SK-N-SH (cell line): ENCODE data around the gene LRP11. TPM values are rescaled to one million over a fixed set of nuclear protein-coding genes. Genes with fewer than 3 reads are reported as not detected.

Experiments used
- CTCF ChIA-PET: fragments of 300-600, 350-600 bp; formaldehyde crosslinking; extraction: SDS; loops from one replicate; lab custom pipeline; 2021; lab: Yijun Ruan, JAX
- POLR2A ChIA-PET: fragments of 350-600 bp; sonication (Branson Sonifier 250); formaldehyde crosslinking; extraction: SDS; loops from one replicate; lab custom pipeline; 2020; ENCODE audit warnings: antibody characterized with exemption, inconsistent platforms; lab: Yijun Ruan, JAX
- DNase-seq: peaks from one replicate; pipeline ENCODE4 v3.0.0; 2012
- H2AFZ ChIP-seq: fragments of 200-600 bp; sonication (generic); 2 replicates; pipeline ENCODE4 v1.8.1; 2016; ENCODE audit warnings: antibody characterized with exemption, mild to moderate bottlenecking, low read depth
- H3F3A ChIP-seq: fragments of 200-600 bp; sonication (generic); replicated peaks from 2 replicates; pipeline ENCODE3; 2016; ENCODE audit warnings: antibody characterized with exemption, mild to moderate bottlenecking; ENCODE audit not compliant: insufficient read depth
- H3K27ac ChIP-seq, 2 experiments: fragments of 200-500 bp in 1 of 2; fragments of 200-600 bp in 1 of 2; sonication (Bioruptor generic) in 1 of 2; sonication (generic), shearing (Covaris generic) in 1 of 2; 2 replicates each; pipeline versions ENCODE4 v1.5.1 to v1.6.1; 2014 to 2016; ENCODE audit warnings: low read depth in 2 of 2, inconsistent platforms in 1 of 2, low read length in 1 of 2, mild to moderate bottlenecking in 1 of 2, mixed read lengths in 1 of 2
- H3K27me3 ChIP-seq: fragments of 200-600 bp; sonication (generic), shearing (Covaris generic); 2 replicates; pipeline ENCODE4 v1.6.1; 2016; ENCODE audit warnings: mixed run types; ENCODE audit not compliant: insufficient read depth
- H3K36me3 ChIP-seq, 2 experiments: fragments of 200-500 bp in 1 of 2; fragments of 200-600 bp in 1 of 2; sonication (Bioruptor generic) in 1 of 2; sonication (generic) in 1 of 2; replicated peaks in 1 of 2; 2 replicates each; pipeline versions ENCODE3 to v1.5.1; 2014 to 2016; ENCODE audit warnings: low read length in 1 of 2, mild to moderate bottlenecking in 1 of 2; ENCODE audit not compliant: insufficient read depth in 2 of 2, control insufficient read depth in 1 of 2
- H3K4me1 ChIP-seq, 2 experiments: fragments of 200-500 bp in 1 of 2; fragments of 200-600 bp in 1 of 2; sonication (Bioruptor generic) in 1 of 2; sonication (generic), shearing (Covaris generic) in 1 of 2; 2 replicates each; pipeline versions ENCODE4 v1.5.1 to v1.6.1; 2014 to 2016; ENCODE audit warnings: low read depth in 1 of 2, low read length in 1 of 2, mixed run types in 1 of 2; ENCODE audit not compliant: insufficient read depth in 2 of 2, control insufficient read depth in 1 of 2
- H3K4me2 ChIP-seq: fragments of 200-600 bp; sonication (generic), shearing (Covaris generic); 2 replicates; pipeline ENCODE4 v1.6.1; 2017; ENCODE audit warnings: mixed run types
- H3K4me3 ChIP-seq, 2 experiments: fragments of 200-500 bp in 1 of 2; fragments of 200-600 bp in 1 of 2; sonication (Bioruptor generic) in 1 of 2; sonication (generic), shearing (Covaris generic) in 1 of 2; 2 replicates each; pipeline versions ENCODE4 v1.5.1 to v1.8.1; 2014 to 2016; ENCODE audit warnings: low read depth in 2 of 2, inconsistent platforms in 1 of 2, low read length in 1 of 2, mild to moderate bottlenecking in 1 of 2, mixed read lengths in 1 of 2, moderate library complexity in 1 of 2
- H3K79me2 ChIP-seq: fragments of 200-600 bp; sonication (generic); 2 replicates; pipeline ENCODE4 v1.8.1; 2017; ENCODE audit warnings: mild to moderate bottlenecking; ENCODE audit not compliant: insufficient read depth
- H3K9ac ChIP-seq: fragments of 200-600 bp; sonication (generic); 2 replicates; pipeline ENCODE4 v1.6.1; 2017; ENCODE audit warnings: mixed run types
- H3K9me2 ChIP-seq: fragments of 200-600 bp; sonication (generic); 2 replicates; pipeline ENCODE4 v1.6.1; 2017; ENCODE audit warnings: mixed run types
- H3K9me3 ChIP-seq: fragments of 200-600 bp; sonication (generic); 2 replicates; pipeline ENCODE4 v1.6.1; 2017; ENCODE audit warnings: mixed run types, mild to moderate bottlenecking, moderate library complexity
- H4K20me1 ChIP-seq: fragments of 200-600 bp; sonication (generic); 2 replicates; pipeline ENCODE4 v1.6.1; 2017; ENCODE audit warnings: mild to moderate bottlenecking, mixed run types; ENCODE audit not compliant: insufficient read depth
- ELF1 ChIP-seq: IDR thresholded peaks from 2 replicates; pipeline ENCODE4 v1.4.0; 2012
- EZH2phosphoT487 ChIP-seq: fragments of 200-600 bp; sonication (generic); IDR thresholded peaks from 2 replicates; pipeline ENCODE4 v1.6.1; 2017; ENCODE audit warnings: low read depth, mixed run types, mild to moderate bottlenecking, antibody characterized with exemption, moderate library complexity, borderline replicate concordance
- FOXM1 ChIP-seq: IDR thresholded peaks from 2 replicates; pipeline ENCODE4 v1.4.0; 2012; ENCODE audit warnings: low read depth, mild to moderate bottlenecking
- GABPA ChIP-seq: IDR thresholded peaks from 2 replicates; pipeline ENCODE4 v1.4.0; 2012; ENCODE audit warnings: low read depth, mild to moderate bottlenecking
- GATA2 ChIP-seq: sonication (generic); formaldehyde crosslinking; IDR thresholded peaks from 2 replicates; pipeline ENCODE4 v1.5.0; 2020; ENCODE audit warnings: mild to moderate bottlenecking, missing genetic modification reagents
- JUND ChIP-seq: IDR thresholded peaks from 2 replicates; pipeline ENCODE4 v1.4.0; 2012
- MEF2A ChIP-seq: IDR thresholded peaks from 2 replicates; pipeline ENCODE4 v1.4.0; 2012; ENCODE audit warnings: low read depth, borderline replicate concordance
- POLR2AphosphoS5 ChIP-seq: IDR thresholded peaks from 2 replicates; pipeline ENCODE4 v1.6.1; 2012; ENCODE audit warnings: low read depth, low read length
- RXRA ChIP-seq: IDR thresholded peaks from 2 replicates; pipeline ENCODE4 v1.4.0; 2012; ENCODE audit warnings: low read depth, mild to moderate bottlenecking, borderline replicate concordance
- TEAD4 ChIP-seq: IDR thresholded peaks from 2 replicates; pipeline ENCODE4 v1.4.0; 2012; ENCODE audit warnings: mild to moderate bottlenecking, borderline replicate concordance; ENCODE audit not compliant: insufficient read depth
- YY1 ChIP-seq: IDR thresholded peaks from 2 replicates; pipeline ENCODE4 v1.4.0; 2012; ENCODE audit warnings: low read depth, mild to moderate bottlenecking
- WGBS: methylation state at CpG from one replicate; pipeline ENCODE4 v1.1.6; 2017; ENCODE audit warnings: low lambda C conversion rate; 5-methylcytosine and 5-hydroxymethylcytosine counted together
- polyA plus RNA-seq, 3 experiments: library from polyadenylated mRNA; depleted of rRNA; stranded (reverse); fragments of >200 nt; gene quantifications; 2 replicates each; pipeline ENCODE4 v1.2.3, GENCODE V29; 2012
- TF ChIP-seq, protein P1 (sequence below): IDR thresholded peaks from 2 replicates; pipeline ENCODE4 v1.4.0; 2012; ENCODE audit warnings: low read depth, borderline replicate concordance
- TF ChIP-seq, protein P2 (sequence below): IDR thresholded peaks from 2 replicates; pipeline ENCODE4 v1.4.0; 2012; ENCODE audit warnings: low read depth, borderline replicate concordance
- TF ChIP-seq, protein P3 (sequence below): fragments of 200-600 bp; sonication (generic); IDR thresholded peaks from 2 replicates; pipeline ENCODE4 v1.6.1; 2017; ENCODE audit warnings: antibody characterized with exemption, mild to moderate bottlenecking, moderate library complexity
- TF ChIP-seq, protein P4 (sequence below): fragments of 150-350 bp; IDR thresholded peaks from 2 replicates; pipeline ENCODE4 v1.6.1; 2017; ENCODE audit warnings: antibody characterized with exemption, low read length, low read depth, borderline replicate concordance
- TF ChIP-seq, protein P5 (sequence below): IDR thresholded peaks from 2 replicates; pipeline ENCODE4; 2012
- TF ChIP-seq, protein P6 (sequence below): IDR thresholded peaks from 2 replicates; pipeline ENCODE4 v1.4.0; 2012; ENCODE audit warnings: low read depth

LRP11 gene
- polyA plus RNA-seq, 1 of the 3 experiments (the other 2 are of a cell fraction) = 25.0 TPM

DNA sequence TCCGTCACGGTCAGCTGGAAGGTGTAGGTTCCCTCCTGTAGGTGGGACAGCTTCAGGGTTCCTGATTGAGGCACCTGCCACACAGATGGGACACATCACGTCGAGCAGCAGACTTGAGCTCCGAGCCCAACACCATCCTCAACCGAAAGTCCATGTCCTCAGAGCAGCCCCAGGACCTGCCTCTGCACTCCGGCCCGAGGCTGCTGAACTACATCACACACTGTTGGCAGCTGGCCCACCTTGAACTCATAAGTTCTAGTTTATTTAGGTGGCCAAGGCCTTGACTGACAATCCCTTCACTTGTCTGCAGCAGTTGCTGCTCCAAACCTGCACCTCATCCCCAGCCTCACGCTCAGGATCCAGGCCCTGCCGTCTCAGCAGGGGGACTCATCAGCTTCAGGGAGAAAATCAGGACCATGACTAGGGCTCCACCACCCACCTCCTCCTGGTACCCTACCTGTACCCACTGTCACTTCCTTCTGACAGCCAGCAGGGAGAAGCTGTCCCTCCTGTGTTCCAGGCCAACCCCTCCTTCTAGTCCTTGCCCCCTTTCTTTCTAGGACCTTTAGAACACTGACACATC, 21.0 kb downstream of the LRP11 start (continued):
- TF ChIP-seq GATA2 (CRISPR knock-in tag) (no peak), FOXM1 (no peak), MEF2A (no peak), RXRA (no peak)
- TF ChIP-seq, protein P1, sequence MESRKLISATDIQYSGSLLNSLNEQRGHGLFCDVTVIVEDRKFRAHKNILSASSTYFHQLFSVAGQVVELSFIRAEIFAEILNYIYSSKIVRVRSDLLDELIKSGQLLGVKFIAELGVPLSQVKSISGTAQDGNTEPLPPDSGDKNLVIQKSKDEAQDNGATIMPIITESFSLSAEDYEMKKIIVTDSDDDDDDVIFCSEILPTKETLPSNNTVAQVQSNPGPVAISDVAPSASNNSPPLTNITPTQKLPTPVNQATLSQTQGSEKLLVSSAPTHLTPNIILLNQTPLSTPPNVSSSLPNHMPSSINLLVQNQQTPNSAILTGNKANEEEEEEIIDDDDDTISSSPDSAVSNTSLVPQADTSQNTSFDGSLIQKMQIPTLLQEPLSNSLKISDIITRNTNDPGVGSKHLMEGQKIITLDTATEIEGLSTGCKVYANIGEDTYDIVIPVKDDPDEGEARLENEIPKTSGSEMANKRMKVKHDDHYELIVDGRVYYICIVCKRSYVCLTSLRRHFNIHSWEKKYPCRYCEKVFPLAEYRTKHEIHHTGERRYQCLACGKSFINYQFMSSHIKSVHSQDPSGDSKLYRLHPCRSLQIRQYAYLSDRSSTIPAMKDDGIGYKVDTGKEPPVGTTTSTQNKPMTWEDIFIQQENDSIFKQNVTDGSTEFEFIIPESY = no peak
- TF ChIP-seq, protein P2, sequence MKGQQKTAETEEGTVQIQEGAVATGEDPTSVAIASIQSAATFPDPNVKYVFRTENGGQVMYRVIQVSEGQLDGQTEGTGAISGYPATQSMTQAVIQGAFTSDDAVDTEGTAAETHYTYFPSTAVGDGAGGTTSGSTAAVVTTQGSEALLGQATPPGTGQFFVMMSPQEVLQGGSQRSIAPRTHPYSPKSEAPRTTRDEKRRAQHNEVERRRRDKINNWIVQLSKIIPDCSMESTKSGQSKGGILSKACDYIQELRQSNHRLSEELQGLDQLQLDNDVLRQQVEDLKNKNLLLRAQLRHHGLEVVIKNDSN = no peak
- TF ChIP-seq, protein P3, sequence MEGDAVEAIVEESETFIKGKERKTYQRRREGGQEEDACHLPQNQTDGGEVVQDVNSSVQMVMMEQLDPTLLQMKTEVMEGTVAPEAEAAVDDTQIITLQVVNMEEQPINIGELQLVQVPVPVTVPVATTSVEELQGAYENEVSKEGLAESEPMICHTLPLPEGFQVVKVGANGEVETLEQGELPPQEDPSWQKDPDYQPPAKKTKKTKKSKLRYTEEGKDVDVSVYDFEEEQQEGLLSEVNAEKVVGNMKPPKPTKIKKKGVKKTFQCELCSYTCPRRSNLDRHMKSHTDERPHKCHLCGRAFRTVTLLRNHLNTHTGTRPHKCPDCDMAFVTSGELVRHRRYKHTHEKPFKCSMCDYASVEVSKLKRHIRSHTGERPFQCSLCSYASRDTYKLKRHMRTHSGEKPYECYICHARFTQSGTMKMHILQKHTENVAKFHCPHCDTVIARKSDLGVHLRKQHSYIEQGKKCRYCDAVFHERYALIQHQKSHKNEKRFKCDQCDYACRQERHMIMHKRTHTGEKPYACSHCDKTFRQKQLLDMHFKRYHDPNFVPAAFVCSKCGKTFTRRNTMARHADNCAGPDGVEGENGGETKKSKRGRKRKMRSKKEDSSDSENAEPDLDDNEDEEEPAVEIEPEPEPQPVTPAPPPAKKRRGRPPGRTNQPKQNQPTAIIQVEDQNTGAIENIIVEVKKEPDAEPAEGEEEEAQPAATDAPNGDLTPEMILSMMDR = no peak
- TF ChIP-seq, all 33 proteins: peak for 0

DNA sequence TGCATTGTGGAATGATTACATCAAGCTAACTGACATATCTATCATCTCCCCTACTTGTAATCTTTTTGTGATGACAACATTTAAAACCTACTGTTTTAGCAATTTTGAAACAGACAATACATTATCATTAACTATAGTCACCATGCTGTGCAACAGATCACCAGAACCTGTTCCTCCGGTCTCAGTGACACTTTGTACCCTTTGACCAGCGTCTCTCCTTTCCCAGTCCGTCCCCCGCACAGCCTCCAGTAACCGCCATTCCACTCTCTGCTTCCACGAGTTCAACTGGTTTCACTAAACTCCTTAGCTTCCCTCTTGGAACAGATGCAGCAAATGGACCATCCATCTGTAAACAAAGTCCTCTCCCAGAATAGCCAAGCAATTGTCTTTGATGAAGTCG, 21.8 kb downstream of the LRP11 start:
- Histone ChIP-seq H3K4me1 (peaks cover 30 to 56% of the 10 kb centered on the region in 2 experiments), H3F3A (peaks cover 28% of the 10 kb centered on the region), H3K27me3 (no peaks in the 10 kb centered on the region), H3K4me3 (no peak overlapping the region), H3K36me3 (peaks cover 0 to 4% of the 10 kb centered on the region in 2 experiments), H2AFZ (no peak overlapping the region), H3K27ac (no peak overlapping the region), H3K9ac (no peak overlapping the region), H3K79me2 (peaks cover 7% of the 10 kb centered on the region; the same call in 1 of the 2 replicates), H3K9me3 (no peaks in the 10 kb centered on the region), H3K4me2 (no peak overlapping the region), H3K9me2 (no peaks in the 10 kb centered on the region), H4K20me1 (peaks cover 3% of the 10 kb centered on the region; the same call in 1 of the 2 replicates)
- TF ChIP-seq, protein P4, sequence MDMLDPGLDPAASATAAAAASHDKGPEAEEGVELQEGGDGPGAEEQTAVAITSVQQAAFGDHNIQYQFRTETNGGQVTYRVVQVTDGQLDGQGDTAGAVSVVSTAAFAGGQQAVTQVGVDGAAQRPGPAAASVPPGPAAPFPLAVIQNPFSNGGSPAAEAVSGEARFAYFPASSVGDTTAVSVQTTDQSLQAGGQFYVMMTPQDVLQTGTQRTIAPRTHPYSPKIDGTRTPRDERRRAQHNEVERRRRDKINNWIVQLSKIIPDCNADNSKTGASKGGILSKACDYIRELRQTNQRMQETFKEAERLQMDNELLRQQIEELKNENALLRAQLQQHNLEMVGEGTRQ = no peak
- TF ChIP-seq, protein P3 = no peak
- TF ChIP-seq FOXM1 = no peak
- TF ChIP-seq YY1 = no peak
- no peak for TF ChIP-seq POLR2AphosphoS5
- TF ChIP-seq JUND = no peak
- TF ChIP-seq, protein P5, sequence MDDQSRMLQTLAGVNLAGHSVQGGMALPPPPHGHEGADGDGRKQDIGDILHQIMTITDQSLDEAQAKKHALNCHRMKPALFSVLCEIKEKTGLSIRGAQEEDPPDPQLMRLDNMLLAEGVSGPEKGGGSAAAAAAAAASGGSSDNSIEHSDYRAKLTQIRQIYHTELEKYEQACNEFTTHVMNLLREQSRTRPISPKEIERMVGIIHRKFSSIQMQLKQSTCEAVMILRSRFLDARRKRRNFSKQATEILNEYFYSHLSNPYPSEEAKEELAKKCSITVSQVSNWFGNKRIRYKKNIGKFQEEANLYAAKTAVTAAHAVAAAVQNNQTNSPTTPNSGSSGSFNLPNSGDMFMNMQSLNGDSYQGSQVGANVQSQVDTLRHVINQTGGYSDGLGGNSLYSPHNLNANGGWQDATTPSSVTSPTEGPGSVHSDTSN = no peak
- TF ChIP-seq GABPA = no peak
- no peak for TF ChIP-seq EZH2phosphoT487
- TF ChIP-seq TEAD4 = no peak
- TF ChIP-seq, protein P6, sequence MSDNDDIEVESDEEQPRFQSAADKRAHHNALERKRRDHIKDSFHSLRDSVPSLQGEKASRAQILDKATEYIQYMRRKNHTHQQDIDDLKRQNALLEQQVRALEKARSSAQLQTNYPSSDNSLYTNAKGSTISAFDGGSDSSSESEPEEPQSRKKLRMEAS = no peak
- TF ChIP-seq ELF1 = no peak
- no peak for DNase-seq
- 97% methylated on average over 7 of the region's 7 CpGs for WGBS
- ChIA-PET POLR2A (no interaction called here), CTCF (interaction anchor here (1.2 to 2.9 kb wide), 2 partner anchors 23 to 84 kb away, joined by 3 to 13 read pairs; no protein-coding TSS in a partner anchor)
